ENCODE measurements around the gene PXMP2. TPM values are rescaled to one million over a fixed set of nuclear protein-coding genes. Genes with fewer than 3 reads are reported as not detected.

Gene PXMP2
- total and polyA plus RNA-seq, 4 donors, result 43.8 to 259 (median 135) TPM

GRCh38 chr12:132717531-132718387, 30.4 kb downstream of the PXMP2 start:
- Histone ChIP-seq H3K27ac (ENCODE audit: low read depth in 1 of 2, low read length in 2 of 2) (no peak overlapping the region), H3K9me3 (ENCODE audit: control insufficient read depth in 4 of 4, low read length in 3 of 4) (no peaks in the 10 kb centered on the region), H3K4me1 (ENCODE audit: control insufficient read depth in 4 of 4, insufficient read depth in 4 of 4, low read length in 3 of 4) (peaks cover 0 to 3% (median 1%) of the 10 kb centered on the region in 4 donors), H3K36me3 (ENCODE audit: control insufficient read depth in 4 of 4, insufficient read depth in 3 of 4, low read depth in 1 of 4, low read length in 3 of 4) (peaks cover 20 to 51% (median 24%) of the 10 kb centered on the region in 4 donors), H3K9ac (ENCODE audit: low read depth in 1 of 2, low read length in 2 of 2) (no peak overlapping the region), H3K4me3 (ENCODE audit: low read depth in 1 of 3, low read length in 3 of 3) (no peak overlapping the region), H3K27me3 (ENCODE audit: control insufficient read depth in 4 of 4, insufficient read depth in 4 of 4, low read length in 3 of 4) (no peaks in the 10 kb centered on the region)
- no peak for DNase-seq (ENCODE audit: low spot score)
- 96% methylated on average over 61 of the region's 61 CpGs for WGBS
- no peak for TF ChIP-seq EGR1 (IDR thresholded peaks at IDR 0.05; ENCODE audit: low read depth in 2 of 2)
- TF ChIP-seq NR2F2 (IDR thresholded peaks at IDR 0.05), result no peak
- no peak for TF ChIP-seq SP1 (IDR thresholded peaks at IDR 0.05)
- no peak for TF ChIP-seq ZBTB33 (IDR thresholded peaks at IDR 0.05)
- TF ChIP-seq YY1 (IDR thresholded peaks at IDR 0.05), result no peak
- no peak for TF ChIP-seq HNF4G (IDR thresholded peaks at IDR 0.05)
- no peak for TF ChIP-seq JUND (IDR thresholded peaks at IDR 0.05)
- no peak for TF ChIP-seq HNF4A (conservative IDR thresholded peaks at IDR 0.05)
- no peak for TF ChIP-seq GABPA (IDR thresholded peaks at IDR 0.05 in 1 of 2, conservative IDR thresholded peaks at IDR 0.05 in 1 of 2)
- TF ChIP-seq, protein P1, sequence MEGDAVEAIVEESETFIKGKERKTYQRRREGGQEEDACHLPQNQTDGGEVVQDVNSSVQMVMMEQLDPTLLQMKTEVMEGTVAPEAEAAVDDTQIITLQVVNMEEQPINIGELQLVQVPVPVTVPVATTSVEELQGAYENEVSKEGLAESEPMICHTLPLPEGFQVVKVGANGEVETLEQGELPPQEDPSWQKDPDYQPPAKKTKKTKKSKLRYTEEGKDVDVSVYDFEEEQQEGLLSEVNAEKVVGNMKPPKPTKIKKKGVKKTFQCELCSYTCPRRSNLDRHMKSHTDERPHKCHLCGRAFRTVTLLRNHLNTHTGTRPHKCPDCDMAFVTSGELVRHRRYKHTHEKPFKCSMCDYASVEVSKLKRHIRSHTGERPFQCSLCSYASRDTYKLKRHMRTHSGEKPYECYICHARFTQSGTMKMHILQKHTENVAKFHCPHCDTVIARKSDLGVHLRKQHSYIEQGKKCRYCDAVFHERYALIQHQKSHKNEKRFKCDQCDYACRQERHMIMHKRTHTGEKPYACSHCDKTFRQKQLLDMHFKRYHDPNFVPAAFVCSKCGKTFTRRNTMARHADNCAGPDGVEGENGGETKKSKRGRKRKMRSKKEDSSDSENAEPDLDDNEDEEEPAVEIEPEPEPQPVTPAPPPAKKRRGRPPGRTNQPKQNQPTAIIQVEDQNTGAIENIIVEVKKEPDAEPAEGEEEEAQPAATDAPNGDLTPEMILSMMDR (IDR thresholded peaks at IDR 0.05; ENCODE audit: low read depth, low read length, missing input control), result no peak
- TF ChIP-seq RXRA (IDR thresholded peaks at IDR 0.05), result no peak
- no peak for TF ChIP-seq FOXA1 (IDR thresholded peaks at IDR 0.05)
- TF ChIP-seq, protein P2, sequence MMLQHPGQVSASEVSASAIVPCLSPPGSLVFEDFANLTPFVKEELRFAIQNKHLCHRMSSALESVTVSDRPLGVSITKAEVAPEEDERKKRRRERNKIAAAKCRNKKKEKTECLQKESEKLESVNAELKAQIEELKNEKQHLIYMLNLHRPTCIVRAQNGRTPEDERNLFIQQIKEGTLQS (IDR thresholded peaks at IDR 0.05), result no peak
- no peak for TF ChIP-seq MAX (IDR thresholded peaks at IDR 0.05)
- TF ChIP-seq TAF1 (conservative IDR thresholded peaks at IDR 0.05), result no peak
- TF ChIP-seq, protein P3, sequence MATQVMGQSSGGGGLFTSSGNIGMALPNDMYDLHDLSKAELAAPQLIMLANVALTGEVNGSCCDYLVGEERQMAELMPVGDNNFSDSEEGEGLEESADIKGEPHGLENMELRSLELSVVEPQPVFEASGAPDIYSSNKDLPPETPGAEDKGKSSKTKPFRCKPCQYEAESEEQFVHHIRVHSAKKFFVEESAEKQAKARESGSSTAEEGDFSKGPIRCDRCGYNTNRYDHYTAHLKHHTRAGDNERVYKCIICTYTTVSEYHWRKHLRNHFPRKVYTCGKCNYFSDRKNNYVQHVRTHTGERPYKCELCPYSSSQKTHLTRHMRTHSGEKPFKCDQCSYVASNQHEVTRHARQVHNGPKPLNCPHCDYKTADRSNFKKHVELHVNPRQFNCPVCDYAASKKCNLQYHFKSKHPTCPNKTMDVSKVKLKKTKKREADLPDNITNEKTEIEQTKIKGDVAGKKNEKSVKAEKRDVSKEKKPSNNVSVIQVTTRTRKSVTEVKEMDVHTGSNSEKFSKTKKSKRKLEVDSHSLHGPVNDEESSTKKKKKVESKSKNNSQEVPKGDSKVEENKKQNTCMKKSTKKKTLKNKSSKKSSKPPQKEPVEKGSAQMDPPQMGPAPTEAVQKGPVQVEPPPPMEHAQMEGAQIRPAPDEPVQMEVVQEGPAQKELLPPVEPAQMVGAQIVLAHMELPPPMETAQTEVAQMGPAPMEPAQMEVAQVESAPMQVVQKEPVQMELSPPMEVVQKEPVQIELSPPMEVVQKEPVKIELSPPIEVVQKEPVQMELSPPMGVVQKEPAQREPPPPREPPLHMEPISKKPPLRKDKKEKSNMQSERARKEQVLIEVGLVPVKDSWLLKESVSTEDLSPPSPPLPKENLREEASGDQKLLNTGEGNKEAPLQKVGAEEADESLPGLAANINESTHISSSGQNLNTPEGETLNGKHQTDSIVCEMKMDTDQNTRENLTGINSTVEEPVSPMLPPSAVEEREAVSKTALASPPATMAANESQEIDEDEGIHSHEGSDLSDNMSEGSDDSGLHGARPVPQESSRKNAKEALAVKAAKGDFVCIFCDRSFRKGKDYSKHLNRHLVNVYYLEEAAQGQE (IDR thresholded peaks at IDR 0.05), result no peak
- no peak for TF ChIP-seq RAD21 (IDR thresholded peaks at IDR 0.05)

Data from liver (tissue), 9 donors.